ENCODE results near the gene PRTG. TPM values are rescaled to one million over a fixed set of nuclear protein-coding genes. Genes with fewer than 3 reads are reported as not detected.

PRTG gene
- total and polyA plus RNA-seq, 10 of the 15 experiments (the other 5 are each of a cell fraction or from before 2014, with no cell fraction given) = under 0.01 to 0.25 TPM; not detected in 8

GRCh38 chr15:55590788-55591187, 152.2 kb downstream of the PRTG start:
- H3K9me3 ChIP-seq (replicated peaks; ENCODE audit: control insufficient read depth, insufficient read depth, low read length) = no peaks in the 10 kb centered on the region; the same call in 2 of the 3 replicates
- TF ChIP-seq NFYB (IDR thresholded peaks at IDR 0.05; ENCODE audit: insufficient read depth, low read depth, low read length) = no peak
- TF ChIP-seq ESRRA (IDR thresholded peaks at IDR 0.05; ENCODE audit: low read length) = no peak
- TF ChIP-seq TCF7 (IDR thresholded peaks at IDR 0.05; ENCODE audit: borderline replicate concordance) = no peak
- no peak for TF ChIP-seq IRF3 (IDR thresholded peaks at IDR 0.05)
- no peak for TF ChIP-seq YY1 (IDR thresholded peaks at IDR 0.05; ENCODE audit: low read depth, low read length)
- no peak for TF ChIP-seq PAX8 (IDR thresholded peaks at IDR 0.05)
- no peak for TF ChIP-seq NFXL1 (IDR thresholded peaks at IDR 0.05; ENCODE audit: borderline replicate concordance)
- no peak for TF ChIP-seq NBN (IDR thresholded peaks at IDR 0.05)
- no peak for TF ChIP-seq HDAC6 (IDR thresholded peaks at IDR 0.05; ENCODE audit: unreplicated experiment)
- TF ChIP-seq NFYA (IDR thresholded peaks at IDR 0.05; ENCODE audit: borderline replicate concordance, low read depth, low read length) = no peak
- no peak for TF ChIP-seq MTA2 (IDR thresholded peaks at IDR 0.05; ENCODE audit: low read depth)
- TF ChIP-seq TCF12 (IDR thresholded peaks at IDR 0.05; ENCODE audit: low read depth, low read length) = no peak
- TF ChIP-seq, protein P1, sequence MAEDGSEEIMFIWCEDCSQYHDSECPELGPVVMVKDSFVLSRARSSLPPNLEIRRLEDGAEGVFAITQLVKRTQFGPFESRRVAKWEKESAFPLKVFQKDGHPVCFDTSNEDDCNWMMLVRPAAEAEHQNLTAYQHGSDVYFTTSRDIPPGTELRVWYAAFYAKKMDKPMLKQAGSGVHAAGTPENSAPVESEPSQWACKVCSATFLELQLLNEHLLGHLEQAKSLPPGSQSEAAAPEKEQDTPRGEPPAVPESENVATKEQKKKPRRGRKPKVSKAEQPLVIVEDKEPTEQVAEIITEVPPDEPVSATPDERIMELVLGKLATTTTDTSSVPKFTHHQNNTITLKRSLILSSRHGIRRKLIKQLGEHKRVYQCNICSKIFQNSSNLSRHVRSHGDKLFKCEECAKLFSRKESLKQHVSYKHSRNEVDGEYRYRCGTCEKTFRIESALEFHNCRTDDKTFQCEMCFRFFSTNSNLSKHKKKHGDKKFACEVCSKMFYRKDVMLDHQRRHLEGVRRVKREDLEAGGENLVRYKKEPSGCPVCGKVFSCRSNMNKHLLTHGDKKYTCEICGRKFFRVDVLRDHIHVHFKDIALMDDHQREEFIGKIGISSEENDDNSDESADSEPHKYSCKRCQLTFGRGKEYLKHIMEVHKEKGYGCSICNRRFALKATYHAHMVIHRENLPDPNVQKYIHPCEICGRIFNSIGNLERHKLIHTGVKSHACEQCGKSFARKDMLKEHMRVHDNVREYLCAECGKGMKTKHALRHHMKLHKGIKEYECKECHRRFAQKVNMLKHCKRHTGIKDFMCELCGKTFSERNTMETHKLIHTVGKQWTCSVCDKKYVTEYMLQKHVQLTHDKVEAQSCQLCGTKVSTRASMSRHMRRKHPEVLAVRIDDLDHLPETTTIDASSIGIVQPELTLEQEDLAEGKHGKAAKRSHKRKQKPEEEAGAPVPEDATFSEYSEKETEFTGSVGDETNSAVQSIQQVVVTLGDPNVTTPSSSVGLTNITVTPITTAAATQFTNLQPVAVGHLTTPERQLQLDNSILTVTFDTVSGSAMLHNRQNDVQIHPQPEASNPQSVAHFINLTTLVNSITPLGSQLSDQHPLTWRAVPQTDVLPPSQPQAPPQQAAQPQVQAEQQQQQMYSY (CRISPR knock-in tag; IDR thresholded peaks at IDR 0.05) = no peak
- TF ChIP-seq, protein P2, sequence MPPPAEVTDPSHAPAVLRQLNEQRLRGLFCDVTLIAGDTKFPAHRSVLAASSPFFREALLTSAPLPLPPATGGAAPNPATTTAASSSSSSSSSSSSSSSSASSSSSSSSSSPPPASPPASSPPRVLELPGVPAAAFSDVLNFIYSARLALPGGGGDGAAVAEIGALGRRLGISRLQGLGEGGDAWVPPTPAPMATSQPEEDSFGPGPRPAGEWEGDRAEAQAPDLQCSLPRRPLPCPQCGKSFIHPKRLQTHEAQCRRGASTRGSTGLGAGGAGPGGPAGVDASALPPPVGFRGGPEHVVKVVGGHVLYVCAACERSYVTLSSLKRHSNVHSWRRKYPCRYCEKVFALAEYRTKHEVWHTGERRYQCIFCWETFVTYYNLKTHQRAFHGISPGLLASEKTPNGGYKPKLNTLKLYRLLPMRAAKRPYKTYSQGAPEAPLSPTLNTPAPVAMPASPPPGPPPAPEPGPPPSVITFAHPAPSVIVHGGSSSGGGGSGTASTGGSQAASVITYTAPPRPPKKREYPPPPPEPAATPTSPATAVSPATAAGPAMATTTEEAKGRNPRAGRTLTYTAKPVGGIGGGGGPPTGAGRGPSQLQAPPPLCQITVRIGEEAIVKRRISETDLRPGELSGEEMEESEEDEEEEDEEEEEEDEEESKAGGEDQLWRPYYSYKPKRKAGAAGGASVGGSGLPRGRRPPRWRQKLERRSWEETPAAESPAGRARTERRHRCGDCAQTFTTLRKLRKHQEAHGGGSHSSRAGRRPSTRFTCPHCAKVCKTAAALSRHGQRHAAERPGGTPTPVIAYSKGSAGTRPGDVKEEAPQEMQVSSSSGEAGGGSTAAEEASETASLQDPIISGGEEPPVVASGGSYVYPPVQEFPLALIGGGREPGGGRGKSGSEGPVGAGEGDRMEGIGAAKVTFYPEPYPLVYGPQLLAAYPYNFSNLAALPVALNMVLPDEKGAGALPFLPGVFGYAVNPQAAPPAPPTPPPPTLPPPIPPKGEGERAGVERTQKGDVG (CRISPR knock-in tag; IDR thresholded peaks at IDR 0.05) = no peak
- no peak for TF ChIP-seq BRCA1 (IDR thresholded peaks at IDR 0.05; ENCODE audit: low read depth, low read length)
- H3K4me1 ChIP-seq (ENCODE audit: control insufficient read depth, insufficient read depth, low read length) = no peaks in the 10 kb centered on the region
- ChIA-PET RAD21 (ENCODE audit: unreplicated experiment) (no interaction called here), POLR2A (no interaction called here), SMC1A (ENCODE audit: uncharacterized antibody, unreplicated experiment) (no interaction called here), CTCF (no interaction called here)
- H4K20me1 ChIP-seq (ENCODE audit: control insufficient read depth, insufficient read depth) = no peaks in the 10 kb centered on the region
- FAIRE-seq (no peak), DNase-seq (ENCODE audit: low read depth, low spot score) (no peak), ATAC-seq (no peak)
- in situ Hi-C loops (cut with MboI) = no loop called here
- H3K79me2 ChIP-seq (ENCODE audit: control insufficient read depth, insufficient read depth, low read length) = no peaks in the 10 kb centered on the region
- no peak overlapping the region for H3K4me3 ChIP-seq
- H3K27ac ChIP-seq (ENCODE audit: control insufficient read depth, insufficient read depth) = no peak overlapping the region
- intact Hi-C loops (cut with micrococcal nuclease; ENCODE audit: unreplicated experiment) = no loop called here
- no peak overlapping the region for H3K4me2 ChIP-seq (ENCODE audit: control insufficient read depth, insufficient read depth)
- no peak overlapping the region for H3K9ac ChIP-seq (ENCODE audit: control insufficient read depth, insufficient read depth, low read length)
- no peak overlapping the region for H2AFZ ChIP-seq (ENCODE audit: control insufficient read depth, low read depth, low read length)
- H3K36me3 ChIP-seq (ENCODE audit: control insufficient read depth in 2 of 2, insufficient read depth in 2 of 2, low read length in 1 of 2) = no peaks in the 10 kb centered on the region
- H3K27me3 ChIP-seq (replicated peaks in 1 of 2; ENCODE audit: control insufficient read depth in 2 of 2, insufficient read depth in 2 of 2, low read length in 1 of 2) = peaks cover 1 to 25% of the 10 kb centered on the region in 2 experiments
- BruUV-seq (replicated peaks) = no TSS peak
- 21% methylated on average over 3 of the region's 3 CpGs for WGBS (ENCODE audit: insufficient coverage, insufficient replicate concordance, low lambda C conversion rate, missing lambda C conversion rate)
